ENCODE results near the gene CXCR5. TPM values are rescaled to one million over a fixed set of nuclear protein-coding genes. Genes with fewer than 3 reads are reported as not detected.

The CXCR5 gene
- total and polyA plus RNA-seq, 2 donors (not counting 1 experiment from before 2014, with no cell fraction given) = 111 to 163 TPM

DNA sequence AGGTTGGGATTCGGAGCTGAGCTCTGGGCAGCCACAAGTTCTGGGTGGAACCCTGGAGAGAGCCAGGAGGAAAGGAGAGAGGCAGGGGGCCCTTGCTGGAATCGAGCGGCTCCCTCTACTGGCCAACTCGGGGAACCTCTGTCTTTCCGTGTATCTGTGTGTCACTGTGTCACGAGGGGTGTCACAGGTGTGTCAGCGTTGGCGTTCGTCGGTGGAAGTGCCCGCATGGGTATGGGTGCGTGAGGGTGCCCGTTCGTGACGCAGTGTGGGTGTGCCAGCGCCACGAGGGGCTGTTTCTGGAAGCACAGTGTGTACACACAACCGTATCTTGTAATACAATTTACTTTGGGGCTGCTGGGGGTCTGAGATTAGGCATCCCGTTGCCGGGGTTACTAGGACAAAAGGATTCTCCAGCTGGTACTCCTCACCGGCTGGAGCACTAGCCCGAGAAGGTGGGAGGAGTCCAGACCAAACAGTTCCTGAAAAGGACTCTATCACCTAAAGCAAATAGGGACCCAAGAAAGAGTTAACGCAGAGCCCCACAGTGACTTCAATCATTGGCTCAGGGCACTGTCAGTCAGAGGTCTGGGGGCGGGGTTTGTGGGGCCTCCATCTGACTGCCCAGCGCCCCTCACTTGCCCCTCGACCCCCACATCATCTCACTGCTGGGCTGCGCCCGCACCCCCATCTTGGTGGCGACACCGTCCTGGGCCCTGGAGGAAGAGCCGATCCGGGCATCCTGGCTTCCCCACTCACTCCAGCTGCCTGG lies 44.6 kb downstream of the CXCR5 start:
- peaks cover 63% of the 10 kb centered on the region for H3K4me1 Mint-ChIP-seq
- peaks cover 40 to 58% of the 10 kb centered on the region in 2 donors for H3K4me1 ChIP-seq (ENCODE audit: control insufficient read depth in 2 of 2, insufficient read depth in 2 of 2, low read length in 2 of 2)
- intact Hi-C loops (cut with micrococcal nuclease) = loop anchor here (1.0 kb wide), 2 partner anchors 14 to 138 kb away; no protein-coding TSS in a partner anchor

More for the DNA sequence above, 44.6 kb downstream of the CXCR5 start:
- Mint-ChIP-seq H3K27ac (peak overlapping the region; percentile 98), H3K4me3 (peak overlapping the region; percentile 99), H3K9me3 (ENCODE audit: insufficient read depth) (no peaks in the 10 kb centered on the region), H3K27me3 (no peaks in the 10 kb centered on the region)
- POLR2A ChIA-PET = interaction anchor here (0.6 to 3.3 kb wide), 4 partner anchors 15 to 137 kb away, joined by 4 to 38 read pairs (median 21); partner anchors contain the start of gene DDX6
- Histone ChIP-seq H4K20me1 (ENCODE audit: control insufficient read depth, insufficient read depth, low read length, poor library complexity, severe bottlenecking) (peaks cover 17% of the 10 kb centered on the region), H3K9ac (ENCODE audit: low read length) (peak overlapping the region; percentile 78), H3K27me3 (replicated peaks in 1 of 4; ENCODE audit: control extremely low read depth in 1 of 4, control insufficient read depth in 3 of 4, insufficient read depth in 4 of 4, low read length in 3 of 4) (no peaks in the 10 kb centered on the region), H3K9me3 (ENCODE audit: control extremely low read depth in 1 of 3, control insufficient read depth in 2 of 3, insufficient read depth in 1 of 3, low read length in 2 of 3) (no peaks in the 10 kb centered on the region), H3K4me2 (replicated peaks; ENCODE audit: low read depth, low read length, poor library complexity, severe bottlenecking) (peak overlapping the region; percentile 98), H3K4me3 (ENCODE audit: control extremely low read depth in 1 of 5, extremely low read depth in 1 of 5, insufficient read depth in 1 of 5, low read depth in 2 of 5, low read length in 4 of 5) (peak overlapping the region; percentile 32 to 86 (median 66)), H2AFZ (ENCODE audit: insufficient read depth, low read depth, low read length, poor library complexity, severe bottlenecking) (peak overlapping the region; percentile 70), H3K36me3 (replicated peaks in 1 of 2; ENCODE audit: control extremely low read depth in 1 of 2, control insufficient read depth in 1 of 2, extremely low read depth in 1 of 2, insufficient read depth in 2 of 2, low read length in 1 of 2) (no peaks in the 10 kb centered on the region), H3K79me2 (ENCODE audit: control insufficient read depth, insufficient read depth, low read length) (peaks cover 35% of the 10 kb centered on the region), H3K27ac (ENCODE audit: low read length in 2 of 2) (peak overlapping the region; percentile 96 to 99)
- ATAC-seq (ENCODE audit: low read depth) = peak; percentile 56
- TF ChIP-seq EZH2 (IDR thresholded peaks at IDR 0.05; ENCODE audit: borderline replicate concordance, insufficient read depth, low read depth, low read length, poor library complexity, severe bottlenecking) = no peak
- TF ChIP-seq, protein P1, sequence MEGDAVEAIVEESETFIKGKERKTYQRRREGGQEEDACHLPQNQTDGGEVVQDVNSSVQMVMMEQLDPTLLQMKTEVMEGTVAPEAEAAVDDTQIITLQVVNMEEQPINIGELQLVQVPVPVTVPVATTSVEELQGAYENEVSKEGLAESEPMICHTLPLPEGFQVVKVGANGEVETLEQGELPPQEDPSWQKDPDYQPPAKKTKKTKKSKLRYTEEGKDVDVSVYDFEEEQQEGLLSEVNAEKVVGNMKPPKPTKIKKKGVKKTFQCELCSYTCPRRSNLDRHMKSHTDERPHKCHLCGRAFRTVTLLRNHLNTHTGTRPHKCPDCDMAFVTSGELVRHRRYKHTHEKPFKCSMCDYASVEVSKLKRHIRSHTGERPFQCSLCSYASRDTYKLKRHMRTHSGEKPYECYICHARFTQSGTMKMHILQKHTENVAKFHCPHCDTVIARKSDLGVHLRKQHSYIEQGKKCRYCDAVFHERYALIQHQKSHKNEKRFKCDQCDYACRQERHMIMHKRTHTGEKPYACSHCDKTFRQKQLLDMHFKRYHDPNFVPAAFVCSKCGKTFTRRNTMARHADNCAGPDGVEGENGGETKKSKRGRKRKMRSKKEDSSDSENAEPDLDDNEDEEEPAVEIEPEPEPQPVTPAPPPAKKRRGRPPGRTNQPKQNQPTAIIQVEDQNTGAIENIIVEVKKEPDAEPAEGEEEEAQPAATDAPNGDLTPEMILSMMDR (IDR thresholded peaks at IDR 0.05) = peak; percentile 87
- DNase-seq = peak; percentile 99
- under 1% methylated on average over 22 of the region's 32 CpGs for WGBS (ENCODE audit: insufficient coverage)
- CTCF ChIA-PET = interaction anchor here (0.6 to 12.7 kb wide), 7 partner anchors 11 to 238 kb away, joined by 3 to 288 read pairs (median 13); no protein-coding TSS in a partner anchor
